Measurements from ENCODE around the gene PLAGL1. TPM values are rescaled to one million over a fixed set of nuclear protein-coding genes. Genes with fewer than 3 reads are reported as not detected.
A peak's percentile ranks its signal among the peaks of the same experiment; 100 is the strongest.

Gene PLAGL1
- total and polyA plus RNA-seq, 2 of the 13 experiments (the other 11 are each of a cell fraction or from before 2014, with no cell fraction given) = 0.60 to 2.3 TPM

DNA sequence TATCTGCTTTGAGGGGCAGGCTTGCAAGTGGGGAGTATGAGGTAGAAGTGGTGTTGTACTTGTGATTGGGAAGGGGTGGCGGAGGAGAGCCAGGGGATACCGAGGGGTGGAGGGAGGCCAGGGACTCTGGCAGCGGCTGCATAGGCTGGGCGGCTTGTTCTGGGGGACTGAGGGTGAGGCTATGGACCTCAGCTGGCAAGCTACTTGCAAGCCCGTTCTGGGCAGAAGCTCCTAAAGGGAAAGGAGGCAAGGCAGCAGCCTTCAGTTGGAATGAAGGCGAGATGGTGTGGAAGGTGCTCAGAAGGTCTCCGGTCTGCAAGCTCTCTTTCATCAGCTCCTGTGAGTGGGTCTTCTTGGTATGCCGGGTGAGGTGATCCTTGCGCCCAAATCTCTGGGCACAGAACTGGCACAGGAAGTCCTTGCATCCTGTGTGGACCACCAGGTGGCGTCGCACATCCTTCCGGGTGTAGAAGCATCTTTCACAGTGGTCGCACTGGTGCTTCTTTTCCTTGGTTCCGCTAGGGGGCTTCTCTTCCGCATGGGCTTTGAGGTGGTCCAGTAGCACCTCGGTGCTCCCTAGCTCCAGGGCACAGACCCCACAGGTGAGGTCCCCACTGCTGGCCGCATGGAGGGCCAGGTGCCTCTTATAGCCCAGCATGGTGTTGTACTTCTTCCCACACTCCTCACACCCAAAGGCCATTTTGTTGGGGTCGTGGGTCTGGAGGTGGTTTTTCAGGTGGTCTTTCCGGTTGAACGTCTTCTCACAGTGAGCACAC, 66.0 kb downstream of the PLAGL1 start (continued):
- TF ChIP-seq, protein P1, sequence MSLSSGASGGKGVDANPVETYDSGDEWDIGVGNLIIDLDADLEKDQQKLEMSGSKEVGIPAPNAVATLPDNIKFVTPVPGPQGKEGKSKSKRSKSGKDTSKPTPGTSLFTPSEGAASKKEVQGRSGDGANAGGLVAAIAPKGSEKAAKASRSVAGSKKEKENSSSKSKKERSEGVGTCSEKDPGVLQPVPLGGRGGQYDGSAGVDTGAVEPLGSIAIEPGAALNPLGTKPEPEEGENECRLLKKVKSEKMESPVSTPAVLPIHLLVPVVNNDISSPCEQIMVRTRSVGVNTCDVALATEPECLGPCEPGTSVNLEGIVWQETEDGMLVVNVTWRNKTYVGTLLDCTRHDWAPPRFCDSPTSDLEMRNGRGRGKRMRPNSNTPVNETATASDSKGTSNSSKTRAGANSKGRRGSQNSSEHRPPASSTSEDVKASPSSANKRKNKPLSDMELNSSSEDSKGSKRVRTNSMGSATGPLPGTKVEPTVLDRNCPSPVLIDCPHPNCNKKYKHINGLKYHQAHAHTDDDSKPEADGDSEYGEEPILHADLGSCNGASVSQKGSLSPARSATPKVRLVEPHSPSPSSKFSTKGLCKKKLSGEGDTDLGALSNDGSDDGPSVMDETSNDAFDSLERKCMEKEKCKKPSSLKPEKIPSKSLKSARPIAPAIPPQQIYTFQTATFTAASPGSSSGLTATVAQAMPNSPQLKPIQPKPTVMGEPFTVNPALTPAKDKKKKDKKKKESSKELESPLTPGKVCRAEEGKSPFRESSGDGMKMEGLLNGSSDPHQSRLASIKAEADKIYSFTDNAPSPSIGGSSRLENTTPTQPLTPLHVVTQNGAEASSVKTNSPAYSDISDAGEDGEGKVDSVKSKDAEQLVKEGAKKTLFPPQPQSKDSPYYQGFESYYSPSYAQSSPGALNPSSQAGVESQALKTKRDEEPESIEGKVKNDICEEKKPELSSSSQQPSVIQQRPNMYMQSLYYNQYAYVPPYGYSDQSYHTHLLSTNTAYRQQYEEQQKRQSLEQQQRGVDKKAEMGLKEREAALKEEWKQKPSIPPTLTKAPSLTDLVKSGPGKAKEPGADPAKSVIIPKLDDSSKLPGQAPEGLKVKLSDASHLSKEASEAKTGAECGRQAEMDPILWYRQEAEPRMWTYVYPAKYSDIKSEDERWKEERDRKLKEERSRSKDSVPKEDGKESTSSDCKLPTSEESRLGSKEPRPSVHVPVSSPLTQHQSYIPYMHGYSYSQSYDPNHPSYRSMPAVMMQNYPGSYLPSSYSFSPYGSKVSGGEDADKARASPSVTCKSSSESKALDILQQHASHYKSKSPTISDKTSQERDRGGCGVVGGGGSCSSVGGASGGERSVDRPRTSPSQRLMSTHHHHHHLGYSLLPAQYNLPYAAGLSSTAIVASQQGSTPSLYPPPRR (CRISPR knock-in tag; IDR thresholded peaks at IDR 0.05; ENCODE audit: borderline replicate concordance) = no peak
- TF ChIP-seq FOSL2 (CRISPR knock-in tag; IDR thresholded peaks at IDR 0.05) (no peak), KLF6 (CRISPR knock-in tag; IDR thresholded peaks at IDR 0.05) (no peak), SCMH1 (CRISPR knock-in tag; IDR thresholded peaks at IDR 0.05; ENCODE audit: borderline replicate concordance) (no peak), SMARCE1 (IDR thresholded peaks at IDR 0.05; ENCODE audit: borderline replicate concordance) (no peak), KLF9 (CRISPR knock-in tag; IDR thresholded peaks at IDR 0.05; ENCODE audit: low read depth) (no peak), FOXK2 (IDR thresholded peaks at IDR 0.05) (no peak), TAF1 (CRISPR knock-in tag; IDR thresholded peaks at IDR 0.05) (no peak), GLI4 (CRISPR knock-in tag; IDR thresholded peaks at IDR 0.05; ENCODE audit: borderline replicate concordance) (no peak), SMYD3 (CRISPR knock-in tag; IDR thresholded peaks at IDR 0.05) (no peak), ZNF263 (CRISPR knock-in tag; IDR thresholded peaks at IDR 0.05) (peak; percentile 90), PITX1 (CRISPR knock-in tag; IDR thresholded peaks at IDR 0.05) (no peak), MED13 (CRISPR knock-in tag; IDR thresholded peaks at IDR 0.05) (no peak)
- TF ChIP-seq, protein P2, sequence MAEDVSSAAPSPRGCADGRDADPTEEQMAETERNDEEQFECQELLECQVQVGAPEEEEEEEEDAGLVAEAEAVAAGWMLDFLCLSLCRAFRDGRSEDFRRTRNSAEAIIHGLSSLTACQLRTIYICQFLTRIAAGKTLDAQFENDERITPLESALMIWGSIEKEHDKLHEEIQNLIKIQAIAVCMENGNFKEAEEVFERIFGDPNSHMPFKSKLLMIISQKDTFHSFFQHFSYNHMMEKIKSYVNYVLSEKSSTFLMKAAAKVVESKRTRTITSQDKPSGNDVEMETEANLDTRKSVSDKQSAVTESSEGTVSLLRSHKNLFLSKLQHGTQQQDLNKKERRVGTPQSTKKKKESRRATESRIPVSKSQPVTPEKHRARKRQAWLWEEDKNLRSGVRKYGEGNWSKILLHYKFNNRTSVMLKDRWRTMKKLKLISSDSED (CRISPR knock-in tag; IDR thresholded peaks at IDR 0.05) = no peak
- TF ChIP-seq, protein P3, sequence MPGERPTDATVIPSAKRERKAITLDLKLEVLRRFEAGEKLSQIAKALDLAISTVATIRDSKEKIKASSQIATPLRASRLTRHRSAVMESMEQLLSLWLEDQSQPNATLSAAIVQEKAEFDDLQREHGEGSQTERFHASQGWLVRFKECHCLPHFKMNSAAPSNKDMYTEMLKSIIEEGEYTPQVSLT (CRISPR knock-in tag; IDR thresholded peaks at IDR 0.05; ENCODE audit: borderline replicate concordance, low read depth) = no peak
- TF ChIP-seq, protein P4, sequence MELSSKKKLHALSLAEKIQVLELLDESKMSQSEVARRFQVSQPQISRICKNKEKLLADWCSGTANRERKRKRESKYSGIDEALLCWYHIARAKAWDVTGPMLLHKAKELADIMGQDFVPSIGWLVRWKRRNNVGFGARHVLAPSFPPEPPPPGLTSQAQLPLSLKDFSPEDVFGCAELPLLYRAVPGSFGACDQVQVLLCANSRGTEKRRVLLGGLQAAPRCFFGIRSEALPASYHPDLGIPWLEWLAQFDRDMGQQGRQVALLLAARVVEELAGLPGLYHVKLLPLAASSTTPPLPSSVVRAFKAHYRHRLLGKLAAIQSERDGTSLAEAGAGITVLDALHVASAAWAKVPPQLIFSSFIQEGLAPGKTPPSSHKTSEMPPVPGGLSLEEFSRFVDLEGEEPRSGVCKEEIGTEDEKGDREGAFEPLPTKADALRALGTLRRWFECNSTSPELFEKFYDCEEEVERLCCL (CRISPR knock-in tag; IDR thresholded peaks at IDR 0.05; ENCODE audit: borderline replicate concordance) = no peak
- TF ChIP-seq, protein P5, sequence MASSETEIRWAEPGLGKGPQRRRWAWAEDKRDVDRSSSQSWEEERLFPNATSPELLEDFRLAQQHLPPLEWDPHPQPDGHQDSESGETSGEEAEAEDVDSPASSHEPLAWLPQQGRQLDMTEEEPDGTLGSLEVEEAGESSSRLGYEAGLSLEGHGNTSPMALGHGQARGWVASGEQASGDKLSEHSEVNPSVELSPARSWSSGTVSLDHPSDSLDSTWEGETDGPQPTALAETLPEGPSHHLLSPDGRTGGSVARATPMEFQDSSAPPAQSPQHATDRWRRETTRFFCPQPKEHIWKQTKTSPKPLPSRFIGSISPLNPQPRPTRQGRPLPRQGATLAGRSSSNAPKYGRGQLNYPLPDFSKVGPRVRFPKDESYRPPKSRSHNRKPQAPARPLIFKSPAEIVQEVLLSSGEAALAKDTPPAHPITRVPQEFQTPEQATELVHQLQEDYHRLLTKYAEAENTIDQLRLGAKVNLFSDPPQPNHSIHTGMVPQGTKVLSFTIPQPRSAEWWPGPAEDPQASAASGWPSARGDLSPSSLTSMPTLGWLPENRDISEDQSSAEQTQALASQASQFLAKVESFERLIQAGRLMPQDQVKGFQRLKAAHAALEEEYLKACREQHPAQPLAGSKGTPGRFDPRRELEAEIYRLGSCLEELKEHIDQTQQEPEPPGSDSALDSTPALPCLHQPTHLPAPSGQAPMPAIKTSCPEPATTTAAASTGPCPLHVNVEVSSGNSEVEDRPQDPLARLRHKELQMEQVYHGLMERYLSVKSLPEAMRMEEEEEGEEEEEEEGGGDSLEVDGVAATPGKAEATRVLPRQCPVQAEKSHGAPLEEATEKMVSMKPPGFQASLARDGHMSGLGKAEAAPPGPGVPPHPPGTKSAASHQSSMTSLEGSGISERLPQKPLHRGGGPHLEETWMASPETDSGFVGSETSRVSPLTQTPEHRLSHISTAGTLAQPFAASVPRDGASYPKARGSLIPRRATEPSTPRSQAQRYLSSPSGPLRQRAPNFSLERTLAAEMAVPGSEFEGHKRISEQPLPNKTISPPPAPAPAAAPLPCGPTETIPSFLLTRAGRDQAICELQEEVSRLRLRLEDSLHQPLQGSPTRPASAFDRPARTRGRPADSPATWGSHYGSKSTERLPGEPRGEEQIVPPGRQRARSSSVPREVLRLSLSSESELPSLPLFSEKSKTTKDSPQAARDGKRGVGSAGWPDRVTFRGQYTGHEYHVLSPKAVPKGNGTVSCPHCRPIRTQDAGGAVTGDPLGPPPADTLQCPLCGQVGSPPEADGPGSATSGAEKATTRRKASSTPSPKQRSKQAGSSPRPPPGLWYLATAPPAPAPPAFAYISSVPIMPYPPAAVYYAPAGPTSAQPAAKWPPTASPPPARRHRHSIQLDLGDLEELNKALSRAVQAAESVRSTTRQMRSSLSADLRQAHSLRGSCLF (CRISPR knock-in tag; IDR thresholded peaks at IDR 0.05; ENCODE audit: borderline replicate concordance) = no peak
